ENCODE results near the gene GTSE1. TPM values are rescaled to one million over a fixed set of nuclear protein-coding genes. Genes with fewer than 3 reads are reported as not detected.

GTSE1 gene
- total RNA-seq, 1 experiment from 2014 or later: 27.8 TPM

GRCh38 chr22:46364341-46365165, 67.9 kb downstream of the GTSE1 start:
- DNase-seq (ENCODE audit: low read depth): no peak

GRCh38 chr22:46365166-46365624, 68.5 kb downstream of the GTSE1 start:
- no peak for DNase-seq (ENCODE audit: low read depth)

GRCh38 chr22:46366327-46366731, 69.7 kb downstream of the GTSE1 start:
- DNase-seq (ENCODE audit: low read depth): no peak

- no peak for DNase-seq (ENCODE audit: low read depth)
These were observed 70.4 kb downstream of the GTSE1 start for GRCh38 chr22:46366801-46367706.

- peak; percentile 75 for DNase-seq (ENCODE audit: low read depth)
These were observed 71.1 kb downstream of the GTSE1 start for GRCh38 chr22:46367707-46368191.

GRCh38 chr22:46368422-46368821, 71.8 kb downstream of the GTSE1 start:
- DNase-seq (ENCODE audit: low read depth): no peak

- DNase-seq (ENCODE audit: low read depth): no peak
These were observed 72.4 kb downstream of the GTSE1 start for GRCh38 chr22:46368871-46369715.

GRCh38 chr22:46369716-46370583, 73.3 kb downstream of the GTSE1 start:
- DNase-seq (ENCODE audit: low read depth): no peak

- no peak for DNase-seq (ENCODE audit: low read depth)
These were observed 74.1 kb downstream of the GTSE1 start for GRCh38 chr22:46370584-46371291.

GRCh38 chr22:46371623-46372226, 75.1 kb downstream of the GTSE1 start:
- no peak for DNase-seq (ENCODE audit: low read depth)

- DNase-seq (ENCODE audit: low read depth): no peak
These were observed 76.0 kb downstream of the GTSE1 start for GRCh38 chr22:46372686-46373085.

- DNase-seq (ENCODE audit: low read depth): no peak
These were observed 76.5 kb downstream of the GTSE1 start for GRCh38 chr22:46373159-46373558.

- DNase-seq (ENCODE audit: low read depth): peak; percentile 29
These were observed 77.4 kb downstream of the GTSE1 start for GRCh38 chr22:46373921-46374662.

- DNase-seq (ENCODE audit: low read depth): no peak
These were observed 78.2 kb downstream of the GTSE1 start for GRCh38 chr22:46374663-46375474.

GRCh38 chr22:46376111-46376510, 79.4 kb downstream of the GTSE1 start:
- no peak for DNase-seq (ENCODE audit: low read depth)

- no peak for DNase-seq (ENCODE audit: low read depth)
These were observed 80.3 kb downstream of the GTSE1 start for GRCh38 chr22:46376908-46377524.

Data from Daoy (cell line).